GM12873 (cell line): ENCODE results near the gene EIF3B.

Experiments used
- CTCF ChIP-seq: IDR thresholded peaks from 2 replicates; pipeline ENCODE4 v1.5.1; 2012; ENCODE audit warnings: low read depth, mild to moderate bottlenecking, moderate library complexity, low read length, control low read depth; ENCODE audit not compliant: insufficient read depth; ENCODE audit errors: missing control alignments

EIF3B gene

GRCh38 chr7:2393706-2394105 is 39.1 kb downstream of the EIF3B start:
- no peak for TF ChIP-seq CTCF

DNA sequence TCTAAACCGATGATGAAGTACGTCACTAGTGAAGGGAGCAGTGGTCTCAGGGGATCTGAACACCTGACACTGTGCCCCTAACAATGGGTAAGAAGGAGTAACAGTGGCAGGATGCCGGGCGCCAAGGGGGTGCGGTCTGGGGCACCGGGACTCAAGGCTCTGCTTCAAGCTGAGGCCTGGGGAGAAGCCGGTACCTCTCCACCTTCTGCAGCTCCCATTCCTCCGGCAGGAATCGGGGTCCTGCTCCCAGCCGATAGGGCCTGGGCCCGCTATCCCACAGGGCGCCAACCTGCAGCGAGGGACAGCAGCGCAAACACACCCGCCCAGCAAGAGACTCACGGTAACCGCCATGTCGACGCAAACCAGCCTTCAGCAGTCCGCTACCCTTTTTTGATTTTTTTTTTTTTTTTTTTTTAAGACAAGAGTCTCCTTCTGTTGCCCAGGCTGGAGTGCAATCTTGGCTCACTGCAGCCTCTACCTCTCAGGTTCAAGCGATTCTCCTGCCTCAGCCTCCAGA is 40.0 kb downstream of the EIF3B start:
- no peak for TF ChIP-seq CTCF

- TF ChIP-seq CTCF, result no peak
Measured at GRCh38 chr7:2398506-2398905, 43.9 kb downstream of the EIF3B start.

DNA sequence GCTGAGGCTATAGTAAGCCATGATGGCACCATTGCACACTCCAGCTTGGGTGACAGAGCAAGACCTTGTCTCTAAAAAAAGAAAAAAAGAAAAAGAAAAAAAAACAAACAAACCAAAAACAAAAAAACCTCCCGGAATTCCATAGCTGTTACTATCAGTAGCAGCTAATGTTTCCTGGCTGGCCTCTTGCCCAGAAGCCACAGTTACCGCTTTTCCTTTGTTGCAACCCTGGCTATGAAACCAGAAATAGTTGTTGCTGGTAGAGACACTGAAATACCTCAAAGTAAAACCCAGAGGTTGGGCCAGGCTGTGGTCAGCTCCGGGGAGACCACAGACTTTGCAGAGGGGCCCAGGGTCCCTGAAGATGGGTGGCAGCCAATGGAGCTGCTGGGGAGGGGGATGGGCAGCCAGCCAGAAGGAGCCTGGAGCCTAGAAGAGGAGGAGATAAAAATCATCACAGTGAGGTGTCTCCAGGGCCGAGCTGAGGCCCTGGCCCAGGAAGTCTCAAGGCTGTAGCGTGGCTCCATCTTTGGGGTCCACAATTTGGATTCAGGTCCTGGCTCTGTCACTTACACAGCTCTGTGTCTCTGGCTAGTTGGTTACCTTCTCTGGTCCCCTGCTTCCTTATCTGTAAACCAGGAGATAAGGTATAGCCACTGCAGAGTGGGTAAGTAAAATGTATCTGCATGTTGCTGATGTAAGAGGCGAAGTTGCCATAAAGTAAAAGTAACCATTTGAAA is 45.4 kb downstream of the EIF3B start:
- no peak for TF ChIP-seq CTCF

DNA sequence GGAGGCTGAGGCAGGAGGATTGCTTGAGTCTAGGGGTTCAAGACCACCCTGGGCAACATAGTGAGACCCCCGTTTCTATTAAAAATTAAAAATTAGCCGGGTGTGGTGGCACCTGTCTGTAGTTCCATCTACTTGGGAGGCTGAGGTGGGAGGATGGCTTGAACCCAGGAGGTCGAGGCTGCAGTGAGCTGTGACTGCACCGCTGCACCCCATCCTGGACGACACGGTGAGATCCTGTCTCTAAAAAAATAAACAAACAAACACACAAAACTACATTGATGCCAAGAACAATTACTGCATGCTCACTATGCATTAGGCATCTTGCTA is 48.0 kb downstream of the EIF3B start:
- no peak for TF ChIP-seq CTCF

GRCh38 chr7:2403014-2403717 is 48.5 kb downstream of the EIF3B start, which contains the start of gene CHST12:
Gene CHST12 (plus strand): TSS chr7:2403611. CDS start chr7:2432640, 29,029 bp downstream.
- TF ChIP-seq CTCF, result no peak
